Suprapubic skin (tissue), 3 donors: ENCODE results near the gene ATF1.
"Not testable (repeated sequence)": the region's sequence is repeated elsewhere in the genome, so short reads cannot be mapped to it uniquely, and the experiment has no call there.

Experiments used
- EP300 ChIP-seq: sonication (generic); formaldehyde crosslinking; IDR thresholded peaks from one replicate; pipeline ENCODE4 v1.6.1; 2017; ENCODE audit warnings: antibody characterized with exemption
- TF ChIP-seq, protein P1 (sequence below), 2 donors: fragments of 200-600 bp in 1 of 2; fragments of 450-650 bp in 1 of 2; sonication (generic) in 1 of 2; IDR thresholded peaks; one replicate each; pipeline ENCODE4 v1.5.1; 2016 to 2019; ENCODE audit warnings: antibody characterized with exemption in 2 of 2, mild to moderate bottlenecking in 1 of 2, moderate library complexity in 1 of 2

DNA sequence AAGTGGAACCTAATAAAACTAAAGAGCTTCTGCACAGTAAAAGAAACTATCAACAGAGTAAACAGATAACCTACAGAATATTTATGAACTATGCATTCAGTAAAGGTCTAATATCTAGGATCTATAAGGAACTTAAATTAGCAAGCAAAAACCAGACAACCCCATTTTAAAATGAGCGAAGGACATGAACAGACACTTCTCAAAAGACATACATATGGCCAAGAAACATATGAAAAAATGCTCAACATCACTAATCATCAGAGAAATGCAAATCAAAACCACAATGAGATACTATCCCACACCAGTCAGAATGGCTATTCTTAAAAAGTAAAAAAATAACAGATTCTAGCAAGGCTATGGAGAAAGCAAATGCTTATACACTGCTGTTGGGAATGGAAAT, 91.3 kb downstream of the ATF1 start:
- TF ChIP-seq, protein P1, sequence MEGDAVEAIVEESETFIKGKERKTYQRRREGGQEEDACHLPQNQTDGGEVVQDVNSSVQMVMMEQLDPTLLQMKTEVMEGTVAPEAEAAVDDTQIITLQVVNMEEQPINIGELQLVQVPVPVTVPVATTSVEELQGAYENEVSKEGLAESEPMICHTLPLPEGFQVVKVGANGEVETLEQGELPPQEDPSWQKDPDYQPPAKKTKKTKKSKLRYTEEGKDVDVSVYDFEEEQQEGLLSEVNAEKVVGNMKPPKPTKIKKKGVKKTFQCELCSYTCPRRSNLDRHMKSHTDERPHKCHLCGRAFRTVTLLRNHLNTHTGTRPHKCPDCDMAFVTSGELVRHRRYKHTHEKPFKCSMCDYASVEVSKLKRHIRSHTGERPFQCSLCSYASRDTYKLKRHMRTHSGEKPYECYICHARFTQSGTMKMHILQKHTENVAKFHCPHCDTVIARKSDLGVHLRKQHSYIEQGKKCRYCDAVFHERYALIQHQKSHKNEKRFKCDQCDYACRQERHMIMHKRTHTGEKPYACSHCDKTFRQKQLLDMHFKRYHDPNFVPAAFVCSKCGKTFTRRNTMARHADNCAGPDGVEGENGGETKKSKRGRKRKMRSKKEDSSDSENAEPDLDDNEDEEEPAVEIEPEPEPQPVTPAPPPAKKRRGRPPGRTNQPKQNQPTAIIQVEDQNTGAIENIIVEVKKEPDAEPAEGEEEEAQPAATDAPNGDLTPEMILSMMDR (IDR thresholded peaks at IDR 0.05), result not testable (repeated sequence)
- not testable (repeated sequence) for TF ChIP-seq EP300
